WTC11 (cell line): ENCODE results near the gene KRT36. TPM values are rescaled to one million over a fixed set of nuclear protein-coding genes. Genes with fewer than 3 reads are reported as not detected.

ENCODE experiments used
- ATAC-seq: fragments of 200-7000 bp; cut with Tn5 transposase; 2 replicates; pipeline ENCODE4 v1.10.0; 2021; ENCODE audit warnings: mild to moderate bottlenecking, moderate library complexity
- CTCF ChIA-PET: fragments of 300-600 bp; sonication (Branson Sonifier 250); formaldehyde crosslinking; loops from one replicate; lab custom pipeline; 2021; ENCODE audit warnings: antibody characterized with exemption; lab: Charles Lee
- POLR2A ChIA-PET: fragments of 350-600 bp; sonication (Branson Sonifier 250); formaldehyde crosslinking; loops from one replicate; lab custom pipeline; 2021; ENCODE audit warnings: antibody characterized with exemption; lab: Charles Lee
- DNase-seq: peaks from one replicate; pipeline ENCODE4 v3.0.0; 2021; ENCODE audit warnings: low spot score
- H3K27ac Mint-ChIP-seq: 2 replicates; pipeline ENCODE4 v1.8.0; 2021; ENCODE audit warnings: mixed read lengths
- H3K27me3 Mint-ChIP-seq: 2 replicates; pipeline ENCODE4 v1.8.0; 2021; ENCODE audit warnings: low read depth, mild to moderate bottlenecking, moderate library complexity, mixed read lengths
- H3K36me3 Mint-ChIP-seq: 2 replicates; pipeline ENCODE4 v1.8.0; 2021; ENCODE audit warnings: mixed read lengths
- H3K4me1 Mint-ChIP-seq: 2 replicates; pipeline ENCODE4 v1.8.0; 2022; ENCODE audit warnings: mixed read lengths
- H3K4me3 Mint-ChIP-seq: 2 replicates; pipeline ENCODE4 v1.8.0; 2021; ENCODE audit warnings: mild to moderate bottlenecking, moderate library complexity, mixed read lengths
- H3K9me3 Mint-ChIP-seq: 2 replicates; pipeline ENCODE4 v1.8.0; 2021; ENCODE audit warnings: mixed read lengths
- CBFB ChIP-seq: sonication (generic); formaldehyde crosslinking; IDR thresholded peaks from 2 replicates; pipeline ENCODE4 v1.8.1; 2022; ENCODE audit warnings: mild to moderate bottlenecking, low read depth, missing genetic modification reagents
- CTCF ChIP-seq: fragments of 200-600 bp; IDR thresholded peaks from 2 replicates; pipeline ENCODE4 v1.8.0; 2022; ENCODE audit warnings: antibody characterized with exemption
- E2F4 ChIP-seq: sonication (generic); formaldehyde crosslinking; IDR thresholded peaks from 2 replicates; pipeline ENCODE4 v1.8.1; 2022; ENCODE audit warnings: low read depth, mild to moderate bottlenecking, moderate library complexity, missing genetic modification reagents, borderline replicate concordance
- EMX1 ChIP-seq: fragments of 250-450 bp; sonication (Bioruptor Pico); IDR thresholded peaks from 2 replicates; pipeline ENCODE4 v1.8.0; 2021; ENCODE audit warnings: mild to moderate bottlenecking
- ERG ChIP-seq: fragments of 250-450 bp; sonication (Bioruptor Pico); IDR thresholded peaks from 2 replicates; pipeline ENCODE4 v1.8.0; 2021; ENCODE audit warnings: mild to moderate bottlenecking
- FOXP1 ChIP-seq: sonication (generic); formaldehyde crosslinking; IDR thresholded peaks from 2 replicates; pipeline ENCODE4 v1.8.0; 2022; ENCODE audit warnings: missing genetic modification reagents, mild to moderate bottlenecking, moderate library complexity, borderline replicate concordance
- FOXP4 ChIP-seq: sonication (generic); formaldehyde crosslinking; IDR thresholded peaks from 2 replicates; pipeline ENCODE4 v1.8.0; 2022; ENCODE audit warnings: mild to moderate bottlenecking, missing genetic modification reagents
- HMGA2 ChIP-seq: fragments of 250-450 bp; sonication (Bioruptor Pico); IDR thresholded peaks from 2 replicates; pipeline ENCODE4 v1.4.0; 2021; ENCODE audit warnings: mild to moderate bottlenecking, moderate library complexity
- IRF2 ChIP-seq: sonication (generic); formaldehyde crosslinking; IDR thresholded peaks from 2 replicates; pipeline ENCODE4 v1.8.0; 2022; ENCODE audit warnings: low read depth, missing genetic modification reagents, borderline replicate concordance
- NFATC4 ChIP-seq: fragments of 250-450 bp; sonication (Bioruptor Pico); IDR thresholded peaks from 2 replicates; pipeline ENCODE4 v1.9.0; 2021; ENCODE audit warnings: mild to moderate bottlenecking
- NFE2L1 ChIP-seq: sonication (generic); formaldehyde crosslinking; IDR thresholded peaks from 2 replicates; pipeline ENCODE4 v1.8.1; 2023; ENCODE audit warnings: missing genetic modification reagents
- NR1H2 ChIP-seq: sonication (generic); formaldehyde crosslinking; IDR thresholded peaks from 2 replicates; pipeline ENCODE4 v1.9.0; 2021; ENCODE audit warnings: mild to moderate bottlenecking, moderate library complexity, missing genetic modification reagents
- NR3C1 ChIP-seq: sonication (generic); formaldehyde crosslinking; conservative IDR thresholded peaks from 2 replicates; pipeline ENCODE4 v1.8.1; 2023; ENCODE audit warnings: low read depth, mild to moderate bottlenecking, missing genetic modification reagents
- PRDM15 ChIP-seq: sonication (generic); formaldehyde crosslinking; IDR thresholded peaks from 2 replicates; pipeline ENCODE4 v1.8.0; 2022; ENCODE audit warnings: missing genetic modification reagents
- PREB ChIP-seq: sonication (generic); formaldehyde crosslinking; IDR thresholded peaks from 2 replicates; pipeline ENCODE4 v1.8.1; 2022; ENCODE audit warnings: mild to moderate bottlenecking, missing genetic modification reagents, moderate library complexity, borderline replicate concordance
- TP53 ChIP-seq: sonication (generic); formaldehyde crosslinking; IDR thresholded peaks from 2 replicates; pipeline ENCODE4 v1.8.1; 2023; ENCODE audit warnings: mild to moderate bottlenecking, missing genetic modification reagents
- USF2 ChIP-seq: sonication (generic); formaldehyde crosslinking; IDR thresholded peaks from 2 replicates; pipeline ENCODE4 v1.8.1; 2023; ENCODE audit warnings: mild to moderate bottlenecking, missing genetic modification reagents, moderate library complexity
- ZNF121 ChIP-seq: sonication (generic); formaldehyde crosslinking; IDR thresholded peaks from 2 replicates; pipeline ENCODE4 v1.8.0; 2023; ENCODE audit warnings: missing genetic modification reagents
- ZNF138 ChIP-seq: sonication (generic); formaldehyde crosslinking; conservative IDR thresholded peaks from 2 replicates; pipeline ENCODE4 v1.8.1; 2022; ENCODE audit warnings: mild to moderate bottlenecking, moderate library complexity, missing genetic modification reagents
- ZNF281 ChIP-seq: sonication (generic); formaldehyde crosslinking; IDR thresholded peaks from 2 replicates; pipeline ENCODE4 v1.8.0; 2023; ENCODE audit warnings: mild to moderate bottlenecking, missing genetic modification reagents
- ZNF317 ChIP-seq: sonication (generic); formaldehyde crosslinking; IDR thresholded peaks from 2 replicates; pipeline ENCODE4 v1.8.1; 2023; ENCODE audit warnings: low read depth, mild to moderate bottlenecking, moderate library complexity, missing genetic modification reagents, borderline replicate concordance
- ZNF423 ChIP-seq: fragments of 250-450 bp; sonication (Bioruptor Pico); IDR thresholded peaks from 2 replicates; pipeline ENCODE4 v2.1.2; 2022; ENCODE audit warnings: mild to moderate bottlenecking, moderate library complexity
- total RNA-seq: library from RNA; stranded (reverse); gene quantifications from 3 replicates; pipeline ENCODE4 v1.2.3, GENCODE V29; 2021

Gene KRT36
- total RNA-seq, 1 experiment from 2014 or later: not detected

- POLR2A ChIA-PET: no interaction called here
- ATAC-seq: no peak
- DNase-seq: no peak
- no peak overlapping the region for H3K27ac Mint-ChIP-seq
- no peak overlapping the region for H3K4me3 Mint-ChIP-seq
- no peak for TF ChIP-seq CBFB (CRISPR knock-in tag)
- TF ChIP-seq HMGA2 (CRISPR knock-in tag): no peak
- TF ChIP-seq ZNF423 (CRISPR knock-in tag): no peak
- no peak for TF ChIP-seq NR3C1
- no peak for TF ChIP-seq PREB (CRISPR knock-in tag)
- no peak for TF ChIP-seq ZNF281 (CRISPR knock-in tag)
- TF ChIP-seq ZNF121: no peak
- TF ChIP-seq E2F4: no peak
- CTCF ChIA-PET: interaction anchor here (2.0 kb wide), 1 partner anchor 68 kb away, joined by 6 read pairs; no protein-coding TSS in a partner anchor
- no peaks in the 10 kb centered on the region for H3K36me3 Mint-ChIP-seq
- no peaks in the 10 kb centered on the region for H3K4me1 Mint-ChIP-seq
- H3K27me3 Mint-ChIP-seq: peaks cover 5% of the 10 kb centered on the region; the same call in 1 of the 2 replicates
- H3K9me3 Mint-ChIP-seq: no peaks in the 10 kb centered on the region
Measured at GRCh38 chr17:41480581-41480980, 9.1 kb downstream of the KRT36 start.

GRCh38 chr17:41480136-41480535, 9.6 kb downstream of the KRT36 start:
- CTCF ChIA-PET: interaction anchor here (2.0 kb wide), 1 partner anchor 68 kb away, joined by 6 read pairs; no protein-coding TSS in a partner anchor
- POLR2A ChIA-PET: no interaction called here
- ATAC-seq: no peak
- peaks cover 5% of the 10 kb centered on the region; the same call in 1 of the 2 replicates for H3K27me3 Mint-ChIP-seq
- no peak overlapping the region for H3K27ac Mint-ChIP-seq
- H3K9me3 Mint-ChIP-seq: no peaks in the 10 kb centered on the region
- no peaks in the 10 kb centered on the region for H3K36me3 Mint-ChIP-seq
- H3K4me3 Mint-ChIP-seq: no peak overlapping the region
- DNase-seq: no peak
- no peaks in the 10 kb centered on the region for H3K4me1 Mint-ChIP-seq
- TF ChIP-seq ZNF317 (no peak), FOXP4 (CRISPR knock-in tag) (no peak), PRDM15 (CRISPR knock-in tag) (no peak), EMX1 (CRISPR knock-in tag) (no peak), NR1H2 (CRISPR knock-in tag) (no peak), ZNF138 (CRISPR knock-in tag) (no peak), NFE2L1 (CRISPR knock-in tag) (no peak), ERG (CRISPR knock-in tag) (no peak), TP53 (CRISPR knock-in tag) (no peak), IRF2 (CRISPR knock-in tag) (no peak), CTCF (no peak), USF2 (CRISPR knock-in tag) (no peak), NFATC4 (CRISPR knock-in tag) (no peak), FOXP1 (CRISPR knock-in tag) (no peak)
